Muscle of arm (tissue), 12 donors: ENCODE measurements around the gene VASN. TPM values are rescaled to one million over a fixed set of nuclear protein-coding genes. Genes with fewer than 3 reads are reported as not detected.

Experiments used
- DNase-seq: peaks from one replicate; pipeline ENCODE4 v3.0.0-alpha.2; 2013
- polyA plus RNA-seq, 12 donors: library from polyadenylated mRNA; unstranded; fragments of 120-200 nt; gene quantifications; one replicate each; pipeline ENCODE4 v1.2.1, GENCODE V29; 2013; ENCODE audit not compliant: insufficient read length in 12 of 12

Gene VASN
- polyA plus RNA-seq, 12 donors, result 6.2 to 22.1 (median 9.9) TPM; not detected in 1

- DNase-seq, result peak; percentile 93
Measured at GRCh38 chr16:4416200-4417032, 44.8 kb downstream of the VASN start, which contains the start of gene CORO7. CORO7 (minus strand) TSS chr16:4416596; CDS start chr16:4416518, 78 bp downstream.

GRCh38 chr16:4419402-4419959 lies 47.8 kb downstream of the VASN start:
- no peak for DNase-seq

DNA sequence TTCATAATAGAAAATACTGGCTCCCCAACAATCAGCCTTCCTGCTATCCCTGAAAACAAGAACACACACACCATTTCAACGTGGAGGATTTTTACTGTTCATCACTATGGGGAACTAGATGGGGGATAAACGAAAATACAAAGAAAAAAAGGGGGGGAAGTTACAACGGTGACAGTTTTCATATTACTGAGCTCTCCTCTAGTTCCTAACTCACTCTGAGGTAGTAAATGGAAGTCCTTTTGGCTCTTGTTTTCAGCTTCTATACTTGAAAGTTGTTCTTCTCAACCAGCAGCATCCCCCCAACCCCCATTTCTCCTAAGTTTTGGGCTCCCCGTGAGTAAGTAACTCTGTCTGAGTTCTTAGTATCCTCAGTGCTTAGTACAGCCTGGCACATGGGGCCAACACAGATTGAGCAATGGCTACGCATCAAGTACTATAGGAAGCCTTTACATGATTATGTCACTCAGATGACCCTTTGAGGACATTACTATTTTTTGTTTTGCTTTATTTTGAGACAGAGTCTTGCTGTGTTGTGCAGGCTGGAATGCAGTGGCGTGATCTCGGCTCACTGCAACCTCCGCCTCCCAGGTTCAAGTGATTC lies 49.0 kb downstream of the VASN start:
- DNase-seq, result no peak

DNA sequence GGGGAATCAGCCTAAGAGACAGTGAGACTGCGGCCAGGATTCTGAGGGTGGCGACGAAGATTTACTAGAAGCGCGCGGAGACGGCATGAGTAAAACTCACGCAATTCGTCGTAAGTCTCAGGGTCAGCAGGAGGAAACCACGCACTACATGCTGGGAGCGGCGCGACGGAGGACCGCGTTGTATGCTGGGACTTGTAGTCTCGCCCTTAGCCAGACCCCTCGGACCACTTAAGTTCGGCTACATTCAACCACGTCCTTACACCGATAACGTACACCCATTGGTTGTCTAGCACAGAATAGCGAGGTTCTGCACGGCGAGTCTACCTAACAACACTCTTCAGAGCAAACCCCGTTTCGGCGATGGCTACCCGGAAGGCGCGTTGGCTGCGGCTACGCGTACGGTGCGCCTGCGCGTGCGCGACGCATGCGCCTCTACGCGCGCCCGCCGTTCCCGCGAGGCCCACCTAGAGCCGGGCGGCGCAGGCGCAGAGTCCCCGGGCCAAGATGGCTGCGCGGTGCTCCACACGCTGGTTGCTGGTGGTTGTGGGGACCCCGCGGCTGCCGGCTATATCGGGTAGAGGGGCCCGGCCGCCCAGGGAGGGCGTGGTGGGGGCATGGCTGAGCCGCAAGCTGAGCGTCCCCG lies 53.9 kb downstream of the VASN start, which contains the start of gene DNAJA3:
Gene DNAJA3, plus strand, starts transcription at position 491 of the 643 bp plus-strand sequence. Its CDS starts 14 bp downstream, at position 505.
- DNase-seq, result peak; percentile 94

GRCh38 chr16:4426021-4426684 lies 54.5 kb downstream of the VASN start:
- DNase-seq, result no peak

GRCh38 chr16:4426722-4427372 lies 55.2 kb downstream of the VASN start:
- no peak for DNase-seq

DNA sequence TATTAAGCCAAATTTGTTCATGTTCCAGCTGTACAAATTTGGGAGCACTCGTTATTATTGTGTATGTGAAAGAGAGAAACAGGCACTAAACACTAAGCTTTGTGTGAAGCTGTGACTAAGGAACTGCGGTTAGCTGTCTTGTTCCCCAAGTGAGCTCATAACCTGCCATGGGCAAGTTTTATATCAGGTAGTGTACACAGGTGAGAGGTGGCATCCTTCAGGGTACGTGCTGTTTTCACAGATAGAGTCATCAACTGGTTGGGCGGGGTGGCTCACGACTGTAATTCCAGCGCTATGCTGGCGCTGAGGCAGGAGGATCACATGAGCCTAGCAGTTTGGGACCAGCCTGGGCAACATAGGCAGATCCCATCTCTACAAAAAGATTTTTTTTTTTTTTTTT lies 56.9 kb downstream of the VASN start:
- no peak for DNase-seq

DNA sequence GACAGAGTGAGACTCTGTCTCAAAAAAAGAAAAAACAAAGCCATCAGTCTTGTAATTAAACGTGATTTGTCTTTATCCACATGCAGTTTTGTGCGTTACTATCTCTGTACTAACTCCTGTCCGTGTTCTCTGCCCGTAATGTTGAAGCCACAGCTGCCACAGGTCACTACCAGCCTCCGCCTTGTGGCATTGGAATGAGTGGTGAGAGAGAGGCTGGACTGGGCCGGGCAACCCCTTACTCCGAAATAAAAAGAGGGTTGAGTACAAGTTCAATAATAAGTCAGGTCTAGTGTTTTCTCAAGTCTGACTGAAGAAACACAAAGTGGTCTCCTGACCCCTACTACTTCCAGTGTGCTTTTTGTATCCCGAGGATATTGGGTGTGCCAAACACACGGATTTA lies 59.4 kb downstream of the VASN start:
- DNase-seq, result no peak

Other genes with a start within 250 kb of the VASN start
- gene SRL, start 129.8 kb upstream of the VASN start, polyA plus RNA-seq, result 100 to 1,000 TPM; 146 to 746 (median 542) TPM
- gene TFAP4, start 98.8 kb upstream of the VASN start, polyA plus RNA-seq, result 10 to 100 TPM in 8 of 12 donors, 1 to 10 TPM in 3, not detected in 1; 7.2 to 29.8 (median 11.5) TPM
- 10 to 100 TPM in 11 of 12 donors, not detected in 1; 13.6 to 35.0 (median 19.8) TPM for gene GLIS2, start 55.8 kb upstream of the VASN start, polyA plus RNA-seq
- gene PAM16, start 20.5 kb upstream of the VASN start, polyA plus RNA-seq, result 10 to 100 TPM in 10 of 12 donors, not detected in 2; 16.3 to 28.6 (median 20.4) TPM
- 10 to 100 TPM in 11 of 12 donors, not detected in 1; 15.7 to 26.2 (median 20.7) TPM for gene CORO7, start 44.7 kb downstream of the VASN start, polyA plus RNA-seq
- 10 to 100 TPM in 11 of 12 donors, not detected in 1; 24.7 to 31.6 (median 29.0) TPM for gene DNAJA3, start 54.0 kb downstream of the VASN start, polyA plus RNA-seq
- gene NMRAL1, start 102.8 kb downstream of the VASN start, polyA plus RNA-seq, result 10 to 100 TPM in 10 of 12 donors, not detected in 2; 11.0 to 36.3 (median 14.7) TPM
- gene HMOX2, start 104.5 kb downstream of the VASN start, polyA plus RNA-seq, result 10 to 100 TPM in 11 of 12 donors, not detected in 1; 30.4 to 52.1 (median 37.3) TPM
- gene CDIP1, start 166.9 kb downstream of the VASN start, polyA plus RNA-seq, result 10 to 100 TPM in 11 of 12 donors, not detected in 1; 24.5 to 52.4 (median 34.6) TPM
- 1 to 10 TPM in 1 of 12 donors, under 1 TPM in 9, not detected in 2; 0.32 to 1.1 (median 0.57) TPM for gene C16orf96, start 184.5 kb downstream of the VASN start, polyA plus RNA-seq
- 10 to 100 TPM in 11 of 12 donors, not detected in 1; 11.2 to 44.0 (median 15.0) TPM for gene UBALD1, start 243.0 kb downstream of the VASN start, polyA plus RNA-seq